PC-3 (cell line): Measurements from ENCODE around the gene USP34.

ENCODE experiments used
- EZH2 ChIP-seq: fragments of 300-600 bp; sonication (generic); IDR thresholded peaks from one replicate; pipeline ENCODE4 v1.6.1; 2017; ENCODE audit warnings: antibody characterized with exemption, mild to moderate bottlenecking, low read length; ENCODE audit not compliant: unreplicated experiment
- EZH2phosphoT487 ChIP-seq: fragments of 300-600 bp; sonication (generic); IDR thresholded peaks from 2 replicates; pipeline ENCODE4 v1.6.1; 2018; ENCODE audit warnings: mild to moderate bottlenecking, antibody characterized with exemption, low read length, borderline replicate concordance
- TF ChIP-seq, protein P1 (sequence below): fragments of 300-600 bp; sonication (generic); conservative IDR thresholded peaks from 2 replicates; pipeline ENCODE4 v1.5.1; 2017; ENCODE audit warnings: antibody characterized with exemption, low read depth, mild to moderate bottlenecking, low read length

DNA sequence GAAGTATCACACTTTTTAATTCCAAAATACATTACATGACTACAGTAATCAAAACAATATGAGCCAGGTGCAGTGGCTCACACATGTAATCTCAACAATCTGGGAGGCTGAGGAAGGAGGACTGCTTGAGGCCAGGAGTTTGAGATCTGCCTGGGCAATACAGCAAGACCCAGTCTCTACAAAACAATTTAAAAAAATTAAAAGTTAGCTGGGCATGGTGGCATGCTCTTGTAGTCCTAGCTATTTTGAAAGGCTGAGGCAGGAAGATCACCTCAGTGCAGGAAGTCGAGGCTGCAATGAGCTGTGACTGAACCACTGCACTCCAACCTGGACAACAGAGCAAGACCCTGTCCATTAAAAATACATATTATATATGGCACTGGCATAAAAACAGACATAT is 109.8 kb downstream of the USP34 start:
- TF ChIP-seq EZH2: no peak
- TF ChIP-seq, protein P1, sequence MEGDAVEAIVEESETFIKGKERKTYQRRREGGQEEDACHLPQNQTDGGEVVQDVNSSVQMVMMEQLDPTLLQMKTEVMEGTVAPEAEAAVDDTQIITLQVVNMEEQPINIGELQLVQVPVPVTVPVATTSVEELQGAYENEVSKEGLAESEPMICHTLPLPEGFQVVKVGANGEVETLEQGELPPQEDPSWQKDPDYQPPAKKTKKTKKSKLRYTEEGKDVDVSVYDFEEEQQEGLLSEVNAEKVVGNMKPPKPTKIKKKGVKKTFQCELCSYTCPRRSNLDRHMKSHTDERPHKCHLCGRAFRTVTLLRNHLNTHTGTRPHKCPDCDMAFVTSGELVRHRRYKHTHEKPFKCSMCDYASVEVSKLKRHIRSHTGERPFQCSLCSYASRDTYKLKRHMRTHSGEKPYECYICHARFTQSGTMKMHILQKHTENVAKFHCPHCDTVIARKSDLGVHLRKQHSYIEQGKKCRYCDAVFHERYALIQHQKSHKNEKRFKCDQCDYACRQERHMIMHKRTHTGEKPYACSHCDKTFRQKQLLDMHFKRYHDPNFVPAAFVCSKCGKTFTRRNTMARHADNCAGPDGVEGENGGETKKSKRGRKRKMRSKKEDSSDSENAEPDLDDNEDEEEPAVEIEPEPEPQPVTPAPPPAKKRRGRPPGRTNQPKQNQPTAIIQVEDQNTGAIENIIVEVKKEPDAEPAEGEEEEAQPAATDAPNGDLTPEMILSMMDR: no peak
- no peak for TF ChIP-seq EZH2phosphoT487
